Fibroblast of skin of left biceps (primary cell): ENCODE data around the gene DAPK1.

Experiments used
- DNase-seq, 2 experiments: peaks; one replicate each; pipeline ENCODE4 v3.0.0-alpha.2; 2013; ENCODE audit warnings: low read depth in 2 of 2

DAPK1 gene

DNA sequence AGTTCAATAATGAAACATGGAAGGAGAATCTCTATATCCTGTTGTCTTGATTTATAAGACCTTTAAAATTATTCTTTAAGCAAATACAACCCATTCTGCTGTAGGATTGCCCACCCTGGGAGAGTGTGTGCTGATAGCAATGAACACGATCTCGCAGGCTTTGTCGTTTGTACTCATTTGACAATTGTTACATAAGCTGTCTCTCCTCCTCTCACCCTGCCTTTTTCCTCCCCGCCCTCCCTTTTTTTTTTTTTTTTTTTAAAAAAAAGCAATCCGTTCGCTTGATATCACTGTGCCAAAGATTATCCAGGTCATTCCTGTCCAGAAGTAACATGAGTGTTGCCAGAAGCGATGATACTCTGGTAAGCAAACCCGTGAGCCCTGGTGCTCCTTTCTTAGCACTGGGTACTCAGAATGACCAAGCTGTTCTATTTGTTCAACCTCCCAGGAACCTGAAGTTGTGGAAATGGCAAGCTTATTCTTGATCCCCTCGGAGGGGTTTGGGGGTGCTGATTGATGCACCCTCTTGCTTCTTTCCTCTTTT is 145.5 kb downstream of the DAPK1 start:
- no peak for DNase-seq

GRCh38 chr9:87643778-87644570 is 146.3 kb downstream of the DAPK1 start:
- DNase-seq = no peak

DNA sequence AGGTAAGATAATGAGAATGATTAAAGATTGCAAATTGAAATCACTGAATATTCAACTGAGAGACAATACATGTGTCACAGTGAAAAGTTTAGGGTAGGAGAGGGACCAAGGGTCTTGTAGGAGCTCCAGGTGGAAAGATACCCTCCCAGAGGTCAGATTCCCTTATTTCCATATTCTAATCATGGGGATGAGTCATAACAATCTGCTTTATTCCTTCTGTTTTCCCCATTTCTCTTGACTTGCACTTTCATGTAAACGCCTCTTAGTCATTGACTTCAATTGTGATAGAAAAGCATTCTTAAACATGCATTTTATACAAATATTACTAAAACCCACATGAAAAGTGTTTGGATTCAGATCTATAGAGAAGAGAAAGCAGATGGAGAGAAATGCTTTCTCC is 147.0 kb downstream of the DAPK1 start:
- DNase-seq = no peak

- no peak for DNase-seq
Observed at GRCh38 chr9:87646546-87646945, 148.9 kb downstream of the DAPK1 start.

- DNase-seq = no peak
Observed at GRCh38 chr9:87647114-87647513, 149.4 kb downstream of the DAPK1 start.

GRCh38 chr9:87648606-87649005 is 150.9 kb downstream of the DAPK1 start:
- no peak for DNase-seq

- no peak for DNase-seq
Observed at GRCh38 chr9:87650611-87651295, 153.1 kb downstream of the DAPK1 start.

DNA sequence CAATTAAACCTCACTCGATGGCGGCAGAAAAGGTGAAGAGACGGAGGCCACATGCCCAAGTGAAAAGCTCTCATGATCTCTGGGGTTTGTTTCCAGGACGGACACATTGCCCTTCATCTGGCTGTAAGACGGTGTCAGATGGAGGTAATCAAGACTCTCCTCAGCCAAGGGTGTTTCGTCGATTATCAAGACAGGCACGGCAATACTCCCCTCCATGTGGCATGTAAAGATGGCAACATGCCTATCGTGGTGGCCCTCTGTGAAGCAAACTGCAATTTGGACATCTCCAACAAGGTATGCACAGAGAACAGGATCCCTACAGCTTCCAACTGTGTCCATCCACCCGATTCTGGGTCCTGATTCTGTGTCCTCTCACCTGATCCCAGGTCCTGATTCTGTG is 153.8 kb downstream of the DAPK1 start:
- DNase-seq = no peak

- no peak for DNase-seq
Observed at GRCh38 chr9:87653941-87654340, 156.3 kb downstream of the DAPK1 start.

DNA sequence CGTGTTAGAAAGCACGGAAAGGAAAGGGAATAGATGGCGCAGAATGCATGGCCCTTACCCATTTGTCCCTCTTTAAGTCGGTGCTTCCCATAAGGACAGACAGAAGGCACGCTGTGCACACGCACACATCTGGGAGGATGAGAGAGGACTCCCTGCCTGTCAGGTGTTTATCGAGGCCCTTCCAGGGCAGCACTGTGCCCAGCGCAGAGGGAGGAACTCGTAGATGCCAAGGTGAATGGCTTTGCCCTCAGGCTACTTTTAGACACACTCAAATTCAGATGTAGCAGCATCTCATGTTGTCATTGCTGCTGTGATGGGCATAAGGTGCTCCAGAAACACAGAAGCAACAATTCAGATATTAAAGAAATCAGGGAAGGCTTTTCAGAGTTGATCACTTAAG is 158.1 kb downstream of the DAPK1 start:
- DNase-seq = no peak

GRCh38 chr9:87656485-87656884 is 158.8 kb downstream of the DAPK1 start:
- DNase-seq = no peak

GRCh38 chr9:87657190-87657589 is 159.5 kb downstream of the DAPK1 start:
- no peak for DNase-seq

DNA sequence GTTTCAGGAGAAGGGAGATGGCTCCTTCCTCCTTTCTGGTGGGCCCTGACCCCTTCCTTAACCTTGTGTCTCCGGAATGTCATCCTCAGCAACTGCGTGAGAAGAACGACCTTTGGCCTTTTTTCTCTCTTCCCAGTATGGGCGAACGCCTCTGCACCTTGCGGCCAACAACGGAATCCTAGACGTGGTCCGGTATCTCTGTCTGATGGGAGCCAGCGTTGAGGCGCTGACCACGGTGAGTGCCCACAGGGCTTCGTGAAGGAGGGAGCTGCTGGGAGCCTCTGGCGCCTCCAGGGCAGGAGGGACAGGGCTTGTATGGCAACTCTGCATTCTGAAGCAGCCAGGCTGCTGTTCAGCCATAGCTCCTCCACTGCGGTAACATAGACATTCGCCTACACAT is 160.2 kb downstream of the DAPK1 start:
- DNase-seq = no peak

GRCh38 chr9:87658511-87658910 is 160.8 kb downstream of the DAPK1 start:
- DNase-seq = no peak

GRCh38 chr9:87659534-87660419 is 162.1 kb downstream of the DAPK1 start:
- DNase-seq = no peak

GRCh38 chr9:87661241-87661640 is 163.6 kb downstream of the DAPK1 start:
- no peak for DNase-seq

- peak; percentile 12 to 23 for DNase-seq
Observed at GRCh38 chr9:87662808-87663528, 165.3 kb downstream of the DAPK1 start.

- no peak for DNase-seq
Observed at GRCh38 chr9:87663556-87663955, 165.9 kb downstream of the DAPK1 start.

DNA sequence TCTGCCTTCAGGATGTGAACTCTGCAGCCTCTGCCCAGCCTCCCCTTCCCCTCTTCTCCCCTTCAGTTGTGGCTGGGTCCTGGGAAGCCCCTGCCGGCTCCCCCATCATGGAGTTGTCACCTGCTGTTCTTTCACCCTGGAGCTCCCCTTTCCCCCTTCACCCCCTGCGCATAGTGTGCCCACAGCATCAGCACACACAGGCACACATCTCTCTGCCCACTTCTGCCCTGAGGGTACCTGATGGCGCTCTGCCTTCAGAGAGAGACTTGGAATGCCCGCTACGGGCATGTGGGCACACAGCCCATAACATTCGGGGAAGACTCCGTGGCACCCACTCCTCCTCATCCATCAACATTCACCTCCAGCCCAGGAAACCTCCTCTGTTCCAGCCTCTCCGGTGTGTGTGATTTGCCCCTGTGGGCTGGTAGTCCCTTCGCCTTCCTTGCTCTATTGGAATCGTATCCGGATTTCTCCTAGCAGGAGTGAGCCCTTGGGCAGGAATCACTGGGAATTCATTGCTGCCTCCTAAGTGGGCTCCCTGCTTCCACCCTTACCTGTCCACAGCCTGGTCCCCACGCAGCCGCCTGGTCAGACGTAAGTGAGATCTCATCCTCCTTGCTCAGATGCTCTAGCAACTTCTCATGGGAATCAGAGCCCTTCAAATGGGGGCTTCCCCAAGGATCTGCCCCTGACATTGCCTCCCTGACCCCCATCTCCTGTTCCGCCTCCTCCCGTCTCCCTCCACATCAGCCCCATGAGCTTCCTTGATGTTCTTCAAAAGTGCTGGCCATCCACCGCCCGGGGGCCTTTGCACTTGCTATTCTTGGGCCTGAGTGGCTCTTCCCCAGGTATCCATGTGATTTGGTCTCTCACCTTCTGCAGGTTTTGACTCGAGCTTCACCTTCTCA is 166.7 kb downstream of the DAPK1 start:
- DNase-seq = no peak

DNA sequence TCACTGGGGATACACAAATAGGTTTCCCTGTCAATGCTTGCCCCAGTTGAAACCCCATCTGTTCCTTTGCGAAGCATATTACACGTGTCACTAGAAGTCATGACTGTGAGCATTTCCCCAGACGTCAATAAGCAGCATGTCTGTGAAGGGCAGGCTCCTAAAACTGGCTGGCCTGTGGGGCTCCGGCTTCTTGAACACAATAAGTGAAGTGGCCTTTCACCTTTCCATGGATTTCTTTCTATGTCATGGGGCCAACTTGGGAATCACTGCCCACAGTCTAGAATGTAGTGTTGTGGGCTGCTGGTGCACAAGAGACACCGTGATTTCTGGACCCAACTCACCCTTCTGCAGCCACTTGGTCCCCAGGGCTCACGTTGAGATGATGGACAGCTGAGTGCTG is 167.8 kb downstream of the DAPK1 start:
- DNase-seq = no peak
